ENCODE measurements around the gene ECHS1. TPM values are rescaled to one million over a fixed set of nuclear protein-coding genes. Genes with fewer than 3 reads are reported as not detected.

Gene ECHS1
- total and polyA plus RNA-seq, 2 of the 8 experiments (the other 6 are each of a cell fraction or from before 2014, with no cell fraction given), result 41.7 to 101 TPM

- CTCF ChIA-PET (ENCODE audit: partially characterized antibody), result interaction anchor here (2.6 kb wide), 1 partner anchor 10 kb away, joined by 9 read pairs; the partner anchor contains the start of gene FUOM
- no peak overlapping the region for H3K27ac ChIP-seq (ENCODE audit: low read depth, low read length)
- POLR2A ChIA-PET (ENCODE audit: partially characterized antibody), result interaction anchor here (1.0 to 1.6 kb wide), 2 partner anchors 10 to 43 kb away, joined by 4 to 6 read pairs; partner anchors contain the start of gene FUOM
- TF ChIP-seq BACH1 (IDR thresholded peaks at IDR 0.05; ENCODE audit: low read length) (no peak), GTF2F1 (IDR thresholded peaks at IDR 0.05; ENCODE audit: borderline replicate concordance, low read depth, low read length) (no peak), CTCF (IDR thresholded peaks at IDR 0.05; ENCODE audit: control extremely low read depth in 1 of 3, insufficient read depth in 1 of 3, low read depth in 1 of 3, low read length in 3 of 3) (no peak), CBX8 (IDR thresholded peaks at IDR 0.05; ENCODE audit: borderline replicate concordance, low read depth, low read length) (no peak), SAP30 (IDR thresholded peaks at IDR 0.05; ENCODE audit: insufficient read depth, insufficient replicate concordance, low read length) (no peak), PHF8 (conservative IDR thresholded peaks at IDR 0.05; ENCODE audit: low read depth, low read length) (no peak), SIN3A (conservative IDR thresholded peaks at IDR 0.05 in 1 of 2, IDR thresholded peaks at IDR 0.05 in 1 of 2; ENCODE audit: low read depth in 1 of 2, low read length in 2 of 2) (no peak), TAF1 (IDR thresholded peaks at IDR 0.05; ENCODE audit: low read depth, low read length) (no peak), EZH2 (IDR thresholded peaks at IDR 0.05; ENCODE audit: low read depth, low read length, severe bottlenecking) (no peak), GABPA (IDR thresholded peaks at IDR 0.05; ENCODE audit: borderline replicate concordance, insufficient read depth, low read length) (no peak)
Observed at GRCh38 chr10:133368153-133368552, 5.0 kb downstream of the ECHS1 start.

More at GRCh38 chr10:133368153-133368552, 5.0 kb downstream of the ECHS1 start:
- WGBS, 2 experiments (ENCODE audit: extremely low coverage in 1 of 2, insufficient coverage in 1 of 2, insufficient read length in 1 of 2, insufficient replicate concordance in 2 of 2, low coverage in 1 of 2, low lambda C conversion rate in 2 of 2, missing lambda C conversion rate in 1 of 2), result 83% methylated on average over 7 of the region's 7 CpGs; no CpG with 5 or more reads in 1 of the 2 experiments
- Histone ChIP-seq H3K4me2 (ENCODE audit: insufficient read depth in 1 of 2, low read depth in 2 of 2, low read length in 2 of 2) (no peak overlapping the region), H2BK12ac (ENCODE audit: low read depth, low read length) (no peak overlapping the region), H2BK120ac (replicated peaks; ENCODE audit: low read depth, low read length) (no peak overlapping the region), H4K8ac (ENCODE audit: extremely low read depth, insufficient read depth, low read length) (no peak overlapping the region), H3K56ac (replicated peaks; ENCODE audit: insufficient read length, low read depth, low read length) (no peak overlapping the region), H3K27me3 (replicated peaks in 1 of 4; ENCODE audit: control insufficient read depth in 3 of 4, extremely low read depth in 1 of 4, insufficient read depth in 3 of 4, low read length in 3 of 4) (no peaks in the 10 kb centered on the region; a peak in 1 of 7 replicates), H3K18ac (ENCODE audit: extremely low read depth, low read length) (no peak overlapping the region), H3K79me2 (ENCODE audit: control insufficient read depth in 1 of 2, insufficient read depth in 2 of 2, low read length in 2 of 2) (peaks cover 0 to 3% of the 10 kb centered on the region in 2 experiments; a peak in 2 of 4 replicates), H3K9ac (replicated peaks in 1 of 4; ENCODE audit: extremely low read depth in 1 of 4, low read depth in 3 of 4, low read length in 3 of 4) (no peak overlapping the region), H2BK15ac (ENCODE audit: low read length) (no peak overlapping the region), H3K4me3 (ENCODE audit: extremely low read depth in 1 of 4, insufficient read depth in 2 of 4, low read depth in 3 of 4, low read length in 4 of 4) (no peak overlapping the region), H3K36me3 (ENCODE audit: control insufficient read depth in 2 of 4, insufficient read depth in 4 of 4, low read length in 3 of 4) (peaks cover 21 to 51% (median 42%) of the 10 kb centered on the region in 4 experiments), H2AK5ac (ENCODE audit: low read depth, low read length) (no peak overlapping the region), H3K23ac (ENCODE audit: insufficient read length) (no peak overlapping the region), H4K91ac (replicated peaks; ENCODE audit: insufficient read length, low read length) (no peak overlapping the region), H3K9me3 (ENCODE audit: insufficient read depth in 2 of 2, low read depth in 1 of 2, low read length in 1 of 2) (no peaks in the 10 kb centered on the region), H4K20me1 (replicated peaks in 1 of 2; ENCODE audit: control insufficient read depth in 1 of 2, insufficient read depth in 2 of 2, low read length in 2 of 2) (peaks cover 3 to 12% of the 10 kb centered on the region in 2 experiments), H2BK20ac (ENCODE audit: low read length) (no peak overlapping the region), H3K4me1 (replicated peaks in 1 of 4; ENCODE audit: control insufficient read depth in 3 of 4, insufficient read depth in 4 of 4, low read length in 3 of 4) (no peaks in the 10 kb centered on the region; a peak in 2 of 7 replicates), H2BK5ac (ENCODE audit: low read depth, low read length) (no peak overlapping the region), H3K23me2 (ENCODE audit: low read depth, low read length) (peaks cover 1% of the 10 kb centered on the region; the same call in 1 of the 2 replicates), H4K5ac (ENCODE audit: insufficient read length, low read depth, low read length) (no peak overlapping the region), H3K14ac (ENCODE audit: insufficient read length) (no peak overlapping the region), H2AFZ (ENCODE audit: low read length) (no peak overlapping the region), H3K4ac (replicated peaks; ENCODE audit: insufficient read length, low read depth, low read length) (no peak overlapping the region), H3K79me1 (ENCODE audit: low read depth, low read length) (peaks cover 7% of the 10 kb centered on the region)
- FAIRE-seq, result no peak
- DNase-seq (ENCODE audit: low read depth in 1 of 2, low spot score in 2 of 2), result no peak
